Measurements from ENCODE around the gene MFSD2B. TPM values are rescaled to one million over a fixed set of nuclear protein-coding genes. Genes with fewer than 3 reads are reported as not detected.

The MFSD2B gene
- total RNA-seq = not detected in 2 replicates

GRCh38 chr2:24009680-24010476, at the start of gene MFSD2B:
TSS of gene MFSD2B (plus strand) at chr2:24010085. CDS start at chr2:24010097, 12 bp downstream.
- H3K27me3 ChIP-seq (ENCODE audit: control insufficient read depth, insufficient read depth, low read length) = peaks cover 16% of the 10 kb centered on the region
- no peak for TF ChIP-seq CTCF (IDR thresholded peaks at IDR 0.05; ENCODE audit: insufficient read depth, low read length, poor library complexity, severe bottlenecking)
- DNase-seq (ENCODE audit: low read depth) = no peak
- H3K36me3 ChIP-seq (ENCODE audit: control insufficient read depth, insufficient read depth, low read length) = no peaks in the 10 kb centered on the region
- peak within 1 kb of the TSS; percentile 33 for H3K4me3 ChIP-seq (ENCODE audit: low read depth, low read length)

GRCh38 chr2:23967846-23968245, 42.0 kb upstream of the MFSD2B start:
- H3K36me3 ChIP-seq (ENCODE audit: control insufficient read depth, insufficient read depth, low read length) = no peaks in the 10 kb centered on the region
- H3K4me3 ChIP-seq (ENCODE audit: low read depth, low read length) = no peak overlapping the region
- no peaks in the 10 kb centered on the region for H3K27me3 ChIP-seq (ENCODE audit: control insufficient read depth, insufficient read depth, low read length)
- no peak for DNase-seq (ENCODE audit: low read depth)
- TF ChIP-seq CTCF (IDR thresholded peaks at IDR 0.05; ENCODE audit: insufficient read depth, low read length, poor library complexity, severe bottlenecking) = no peak

- no peak overlapping the region for H3K4me3 ChIP-seq (ENCODE audit: low read depth, low read length)
- H3K27me3 ChIP-seq (ENCODE audit: control insufficient read depth, insufficient read depth, low read length) = no peaks in the 10 kb centered on the region
- TF ChIP-seq CTCF (IDR thresholded peaks at IDR 0.05; ENCODE audit: insufficient read depth, low read length, poor library complexity, severe bottlenecking) = no peak
- no peak for DNase-seq (ENCODE audit: low read depth)
- no peaks in the 10 kb centered on the region for H3K36me3 ChIP-seq (ENCODE audit: control insufficient read depth, insufficient read depth, low read length)
Observed at GRCh38 chr2:23976883-23977282, 33.0 kb upstream of the MFSD2B start.

- TF ChIP-seq CTCF (IDR thresholded peaks at IDR 0.05; ENCODE audit: insufficient read depth, low read length, poor library complexity, severe bottlenecking) = no peak
- Histone ChIP-seq H3K4me3 (ENCODE audit: low read depth, low read length) (no peak overlapping the region), H3K36me3 (ENCODE audit: control insufficient read depth, insufficient read depth, low read length) (no peaks in the 10 kb centered on the region), H3K27me3 (ENCODE audit: control insufficient read depth, insufficient read depth, low read length) (no peaks in the 10 kb centered on the region)
- DNase-seq (ENCODE audit: low read depth) = no peak
Observed at GRCh38 chr2:23988371-23988770, 21.5 kb upstream of the MFSD2B start.

GRCh38 chr2:23992931-23993330, 17.0 kb upstream of the MFSD2B start:
- no peak for TF ChIP-seq CTCF (IDR thresholded peaks at IDR 0.05; ENCODE audit: insufficient read depth, low read length, poor library complexity, severe bottlenecking)
- no peak for DNase-seq (ENCODE audit: low read depth)
- Histone ChIP-seq H3K4me3 (ENCODE audit: low read depth, low read length) (no peak overlapping the region), H3K36me3 (ENCODE audit: control insufficient read depth, insufficient read depth, low read length) (no peaks in the 10 kb centered on the region), H3K27me3 (ENCODE audit: control insufficient read depth, insufficient read depth, low read length) (no peaks in the 10 kb centered on the region)

Measured in kidney epithelial cell (primary cell).